Tibial artery (tissue), 4 donors: ENCODE measurements around the gene MEN1.

Experiments
- DNase-seq, 2 donors: peaks; one replicate each; pipeline ENCODE4 v3.0.0-alpha.2; 2019
- H3K27ac ChIP-seq, 2 donors: fragments of 200-600 bp; sonication (generic) in 1 of 2; 1 replicate in 1 of 2; 2 replicates in 1 of 2; pipeline ENCODE4 v1.5.1; 2018 to 2019; ENCODE audit warnings: mild to moderate bottlenecking in 1 of 2
- H3K27me3 ChIP-seq, 2 donors: fragments of 200-600 bp; sonication (generic) in 1 of 2; one replicate each; pipeline versions ENCODE4 v1.5.1 to v1.6.0; 2016 to 2019
- H3K36me3 ChIP-seq, 3 donors: fragments of 200-600 bp; sonication (generic) in 2 of 3; one replicate each; pipeline ENCODE4 v1.5.1; 2016 to 2019; ENCODE audit warnings: mild to moderate bottlenecking in 2 of 3
- H3K4me1 ChIP-seq, 4 donors: fragments of 200-600 bp; sonication (generic) in 2 of 4; 1 replicate in 3 of 4; 2 replicates in 1 of 4; pipeline ENCODE4 v1.5.1; 2016 to 2019
- H3K4me3 ChIP-seq, 2 donors: fragments of 200-600 bp; sonication (generic) in 1 of 2; 1 replicate in 1 of 2; 2 replicates in 1 of 2; pipeline ENCODE4 v1.5.1; 2018 to 2019; ENCODE audit warnings: mild to moderate bottlenecking in 2 of 2
- H3K9me3 ChIP-seq, 3 donors: fragments of 200-600 bp; sonication (generic) in 1 of 3; one replicate each; pipeline ENCODE4 v1.5.1; 2016 to 2019
- CTCF ChIP-seq, 2 experiments: fragments of 200-600 bp in 1 of 2; fragments of 450-650 bp in 1 of 2; IDR thresholded peaks; one replicate each; pipeline ENCODE4 v1.5.1; 2017 to 2019; ENCODE audit warnings: antibody characterized with exemption in 2 of 2, mild to moderate bottlenecking in 1 of 2, moderate library complexity in 1 of 2
- intact Hi-C: fragments of 100-400 bp; cut with DNase I; formaldehyde crosslinking; loops from one replicate; pipeline ENCODE4 v1.15.0; 2023; ENCODE audit warnings: low total_unique reads

The MEN1 gene

GRCh38 chr11:64841592-64842365 lies 31.4 kb upstream of the MEN1 start:
- DNase-seq = no peak
- Histone ChIP-seq H3K36me3 (peaks cover 0 to 29% (median 0%) of the 10 kb centered on the region in 3 donors), H3K27ac (no peak overlapping the region), H3K9me3 (no peaks in the 10 kb centered on the region), H3K27me3 (peaks cover 0 to 5% of the 10 kb centered on the region in 2 donors), H3K4me1 (peaks cover 0 to 14% (median 9%) of the 10 kb centered on the region in 4 donors), H3K4me3 (no peak overlapping the region)
- TF ChIP-seq CTCF (IDR thresholded peaks at IDR 0.05) = no peak
- intact Hi-C loops = no loop called here

- Histone ChIP-seq H3K9me3 (no peaks in the 10 kb centered on the region), H3K4me1 (peaks cover 0 to 21% (median 9%) of the 10 kb centered on the region in 4 donors), H3K4me3 (no peak overlapping the region), H3K36me3 (peaks cover 0 to 29% (median 0%) of the 10 kb centered on the region in 3 donors), H3K27me3 (peaks cover 0 to 5% of the 10 kb centered on the region in 2 donors), H3K27ac (no peak overlapping the region)
- no peak for DNase-seq
- no peak for TF ChIP-seq CTCF (IDR thresholded peaks at IDR 0.05)
- intact Hi-C loops = no loop called here
Measured at GRCh38 chr11:64839887-64840782, 29.8 kb upstream of the MEN1 start.

GRCh38 chr11:64839335-64839734 lies 29.0 kb upstream of the MEN1 start:
- no peak for DNase-seq
- Histone ChIP-seq H3K4me3 (no peak overlapping the region), H3K4me1 (peaks cover 0 to 16% (median 2%) of the 10 kb centered on the region in 4 donors), H3K9me3 (no peaks in the 10 kb centered on the region), H3K36me3 (peaks cover 0 to 34% (median 0%) of the 10 kb centered on the region in 3 donors), H3K27me3 (no peaks in the 10 kb centered on the region), H3K27ac (no peak overlapping the region)
- intact Hi-C loops = no loop called here
- no peak for TF ChIP-seq CTCF (IDR thresholded peaks at IDR 0.05)

GRCh38 chr11:64838600-64839334 lies 28.4 kb upstream of the MEN1 start:
- no peak for TF ChIP-seq CTCF (IDR thresholded peaks at IDR 0.05)
- no peak overlapping the region for H3K27ac ChIP-seq
- intact Hi-C loops = no loop called here
- H3K36me3 ChIP-seq = peaks cover 0 to 39% (median 0%) of the 10 kb centered on the region in 3 donors
- H3K4me3 ChIP-seq = no peak overlapping the region
- H3K4me1 ChIP-seq = peaks cover 0 to 13% (median 0%) of the 10 kb centered on the region in 4 donors
- no peaks in the 10 kb centered on the region for H3K27me3 ChIP-seq
- H3K9me3 ChIP-seq = no peaks in the 10 kb centered on the region
- DNase-seq = no peak

- H3K4me3 ChIP-seq = no peak overlapping the region
- TF ChIP-seq CTCF (IDR thresholded peaks at IDR 0.05) = no peak
- H3K4me1 ChIP-seq = peaks cover 0 to 13% (median 0%) of the 10 kb centered on the region in 4 donors
- intact Hi-C loops = no loop called here
- no peak overlapping the region for H3K27ac ChIP-seq
- no peaks in the 10 kb centered on the region for H3K9me3 ChIP-seq
- DNase-seq = no peak
- H3K27me3 ChIP-seq = no peaks in the 10 kb centered on the region
- peaks cover 0 to 48% (median 0%) of the 10 kb centered on the region in 3 donors for H3K36me3 ChIP-seq
Measured at GRCh38 chr11:64837887-64838351, 27.6 kb upstream of the MEN1 start.
